Left ventricle myocardium inferior (tissue), 1 donor: Measurements from ENCODE around the gene NPC1. TPM values are rescaled to one million over a fixed set of nuclear protein-coding genes. Genes with fewer than 3 reads are reported as not detected.
"Not testable (repeated sequence)": the region's sequence is repeated elsewhere in the genome, so short reads cannot be mapped to it uniquely, and the experiment has no call there.

Source experiments
- DNase-seq: peaks from one replicate; pipeline ENCODE4 v3.0.0-alpha.2; 2020
- H3K27ac ChIP-seq: fragments of 200-600 bp; replicated peaks from 2 replicates; pipeline ENCODE4 v1.8.0; 2021
- H3K27me3 ChIP-seq: fragments of 200-600 bp; 2 replicates; pipeline ENCODE4 v1.8.0; 2021; ENCODE audit warnings: low read depth
- H3K36me3 ChIP-seq: fragments of 200-600 bp; 2 replicates; pipeline ENCODE4 v1.8.0; 2021
- H3K4me1 ChIP-seq: fragments of 200-600 bp; 2 replicates; pipeline ENCODE4 v1.8.0; 2021
- H3K4me3 ChIP-seq: fragments of 200-600 bp; 2 replicates; pipeline ENCODE4 v1.8.0; 2021; ENCODE audit warnings: mild to moderate bottlenecking, moderate library complexity
- H3K9me3 ChIP-seq: fragments of 200-600 bp; replicated peaks from 2 replicates; pipeline ENCODE4 v1.8.0; 2021
- CTCF ChIP-seq: fragments of 200-600 bp; IDR thresholded peaks from 2 replicates; pipeline ENCODE4 v1.8.0; 2021; ENCODE audit warnings: antibody characterized with exemption, mild to moderate bottlenecking, borderline replicate concordance
- intact Hi-C: fragments of 100-400 bp; cut with micrococcal nuclease; formaldehyde crosslinking; loops from one replicate; pipeline ENCODE4 v1.11.0; 2022
- total RNA-seq: library from RNA; stranded (reverse); fragmentation: NEBNext Ultra II Directional; extraction: Animal tissue kit (Norgen Biotek cat#: 25700); gene quantifications from one replicate; pipeline ENCODE4 v1.2.1, GENCODE V29; 2021
- donor health status: DM: no; HTN: yes; CAD: no; lungs with severe emphysema.

NPC1 gene
- total RNA-seq, 1 donor from 2014 or later: 10.3 TPM

GRCh38 chr18:23560186-23560585, 26.1 kb downstream of the NPC1 start:
- no peak for TF ChIP-seq CTCF
- no peak for DNase-seq
- H3K27me3 ChIP-seq: no peaks in the 10 kb centered on the region
- H3K4me3 ChIP-seq: no peak overlapping the region
- no peak overlapping the region for H3K27ac ChIP-seq
- intact Hi-C loops: no loop called here
- no peaks in the 10 kb centered on the region for H3K4me1 ChIP-seq
- H3K9me3 ChIP-seq: no peaks in the 10 kb centered on the region
- peaks cover 85% of the 10 kb centered on the region for H3K36me3 ChIP-seq

GRCh38 chr18:23557511-23557910, 28.8 kb downstream of the NPC1 start:
- H3K4me1 ChIP-seq, H3K9me3 ChIP-seq, H3K27me3 ChIP-seq, H3K4me3 ChIP-seq, H3K27ac ChIP-seq, intact Hi-C loops, DNase-seq: not testable (repeated sequence)
- peaks cover 96% of the 10 kb centered on the region for H3K36me3 ChIP-seq

- TF ChIP-seq CTCF: no peak
- H3K27me3 ChIP-seq: no peaks in the 10 kb centered on the region
Observed at GRCh38 chr18:23556145-23556780, 30.0 kb downstream of the NPC1 start.

GRCh38 chr18:23553887-23554286, 32.4 kb downstream of the NPC1 start:
- intact Hi-C loops: no loop called here

More at GRCh38 chr18:23556145-23556780, 30.0 kb downstream of the NPC1 start:
- Histone ChIP-seq H3K4me1 (no peaks in the 10 kb centered on the region), H3K4me3 (no peak overlapping the region), H3K9me3 (no peaks in the 10 kb centered on the region), H3K27ac (no peak overlapping the region), H3K36me3 (peaks cover 99% of the 10 kb centered on the region)
- no peak for DNase-seq
- intact Hi-C loops: no loop called here

GRCh38 chr18:23552505-23552904, 33.8 kb downstream of the NPC1 start:
- Histone ChIP-seq H3K27ac (no peak overlapping the region), H3K9me3 (no peaks in the 10 kb centered on the region), H3K27me3 (no peaks in the 10 kb centered on the region), H3K4me3 (no peak overlapping the region), H3K36me3 (peaks cover 91% of the 10 kb centered on the region), H3K4me1 (no peaks in the 10 kb centered on the region)
- intact Hi-C loops: no loop called here
- no peak for TF ChIP-seq CTCF
- DNase-seq: no peak

More at GRCh38 chr18:23553887-23554286, 32.4 kb downstream of the NPC1 start:
- Histone ChIP-seq H3K4me1 (no peaks in the 10 kb centered on the region), H3K27ac (no peak overlapping the region), H3K36me3 (peaks cover 98% of the 10 kb centered on the region), H3K4me3 (no peak overlapping the region), H3K9me3 (no peaks in the 10 kb centered on the region), H3K27me3 (no peaks in the 10 kb centered on the region)
- no peak for DNase-seq
- no peak for TF ChIP-seq CTCF

- H3K4me1 ChIP-seq: no peaks in the 10 kb centered on the region
- H3K27ac ChIP-seq: no peak overlapping the region
- peaks cover 91% of the 10 kb centered on the region for H3K36me3 ChIP-seq
- no peaks in the 10 kb centered on the region for H3K9me3 ChIP-seq
- TF ChIP-seq CTCF: no peak
- intact Hi-C loops: no loop called here
- no peaks in the 10 kb centered on the region for H3K27me3 ChIP-seq
- DNase-seq: no peak
- H3K4me3 ChIP-seq: no peak overlapping the region
Observed at GRCh38 chr18:23551978-23552377, 34.3 kb downstream of the NPC1 start.
